ENCODE results near the gene CRADD.

- TF ChIP-seq EZH2phosphoT487 (IDR thresholded peaks at IDR 0.05; ENCODE audit: borderline replicate concordance, low read depth) (no peak), TAF1 (IDR thresholded peaks at IDR 0.05; ENCODE audit: borderline replicate concordance, low read depth, low read length) (no peak), CTCF (IDR thresholded peaks at IDR 0.05) (no peak), MAX (IDR thresholded peaks at IDR 0.05; ENCODE audit: low read depth) (no peak), ELF1 (IDR thresholded peaks at IDR 0.05) (no peak)
Observed at GRCh38 chr12:93639406-93639805, 37.8 kb upstream of the CRADD start.
